Spleen (tissue), 7 donors: ENCODE results near the gene GALNT17.

Experiments used
- POLR2A ChIP-seq, 3 donors: fragments of 450-650 bp; IDR thresholded peaks; one replicate each; pipeline ENCODE4 v1.5.1; 2017; ENCODE audit warnings: antibody characterized with exemption in 3 of 3, mild to moderate bottlenecking in 1 of 3
- POLR2AphosphoS5 ChIP-seq, 3 donors: sonication (generic); formaldehyde crosslinking; IDR thresholded peaks; one replicate each; pipeline ENCODE4 v1.5.1; 2017; ENCODE audit warnings: antibody characterized with exemption in 3 of 3
- TF ChIP-seq, protein P1 (sequence below), 11 experiments: fragments of 200-600 bp in 7 of 11; fragments of 450-650 bp in 4 of 11; sonication (generic) in 4 of 11; IDR thresholded peaks in 8 of 11; conservative IDR thresholded peaks in 3 of 11; 1 replicate in 7 of 11; 2 replicates in 4 of 11; pipeline versions ENCODE4 v1.4.0 to v1.8.0; 2016 to 2021; ENCODE audit warnings: antibody characterized with exemption in 11 of 11, inconsistent platforms in 4 of 11, mild to moderate bottlenecking in 1 of 11
- donor health status: DM: no; HTN: no; CAD: no; lungs with moderate emphysema.
- donor health status: DM: no; HTN: no; CAD: no.
- donor health status: DM: no; HTN: no; CAD: no.

DNA sequence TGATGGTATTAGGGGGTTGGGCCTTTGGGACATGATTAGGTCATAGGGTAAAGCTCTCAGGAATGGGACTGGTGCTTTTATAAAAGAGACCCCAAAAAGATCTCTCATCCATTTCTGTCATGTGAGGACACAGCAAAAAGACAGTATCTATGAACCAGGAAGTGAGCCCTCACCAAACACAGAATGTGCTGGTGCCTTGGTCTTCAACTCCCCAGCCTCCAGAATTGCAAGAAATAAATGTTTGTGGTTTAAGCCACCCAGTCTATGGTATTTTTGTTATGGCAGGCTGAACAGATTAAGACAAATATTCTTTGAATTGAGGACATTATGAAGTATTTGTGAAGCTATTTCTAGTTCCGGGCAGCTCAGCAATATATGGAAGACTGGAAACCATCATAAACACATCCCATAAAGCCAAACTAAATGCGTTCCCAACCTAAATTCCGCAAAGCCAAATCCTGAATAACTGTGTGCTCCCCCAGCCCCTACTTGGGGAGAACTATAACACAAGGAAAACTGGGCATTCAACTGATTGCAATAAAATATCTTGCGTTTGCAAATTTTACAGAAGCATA, 153.7 kb downstream of the GALNT17 start:
- TF ChIP-seq, protein P1, sequence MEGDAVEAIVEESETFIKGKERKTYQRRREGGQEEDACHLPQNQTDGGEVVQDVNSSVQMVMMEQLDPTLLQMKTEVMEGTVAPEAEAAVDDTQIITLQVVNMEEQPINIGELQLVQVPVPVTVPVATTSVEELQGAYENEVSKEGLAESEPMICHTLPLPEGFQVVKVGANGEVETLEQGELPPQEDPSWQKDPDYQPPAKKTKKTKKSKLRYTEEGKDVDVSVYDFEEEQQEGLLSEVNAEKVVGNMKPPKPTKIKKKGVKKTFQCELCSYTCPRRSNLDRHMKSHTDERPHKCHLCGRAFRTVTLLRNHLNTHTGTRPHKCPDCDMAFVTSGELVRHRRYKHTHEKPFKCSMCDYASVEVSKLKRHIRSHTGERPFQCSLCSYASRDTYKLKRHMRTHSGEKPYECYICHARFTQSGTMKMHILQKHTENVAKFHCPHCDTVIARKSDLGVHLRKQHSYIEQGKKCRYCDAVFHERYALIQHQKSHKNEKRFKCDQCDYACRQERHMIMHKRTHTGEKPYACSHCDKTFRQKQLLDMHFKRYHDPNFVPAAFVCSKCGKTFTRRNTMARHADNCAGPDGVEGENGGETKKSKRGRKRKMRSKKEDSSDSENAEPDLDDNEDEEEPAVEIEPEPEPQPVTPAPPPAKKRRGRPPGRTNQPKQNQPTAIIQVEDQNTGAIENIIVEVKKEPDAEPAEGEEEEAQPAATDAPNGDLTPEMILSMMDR (IDR thresholded peaks at IDR 0.05 in 8 of 11, conservative IDR thresholded peaks at IDR 0.05 in 3 of 11), result no peak
- TF ChIP-seq POLR2A (IDR thresholded peaks at IDR 0.05) (no peak), POLR2AphosphoS5 (IDR thresholded peaks at IDR 0.05) (no peak)
